ENCODE measurements around the gene DNMT3B. TPM values are rescaled to one million over a fixed set of nuclear protein-coding genes. Genes with fewer than 3 reads are reported as not detected.

DNMT3B gene
- total and polyA plus RNA-seq, 9 of the 15 experiments (the other 6 are each of a cell fraction or from before 2014, with no cell fraction given): 9.3 to 74.8 (median 49.1) TPM

DNA sequence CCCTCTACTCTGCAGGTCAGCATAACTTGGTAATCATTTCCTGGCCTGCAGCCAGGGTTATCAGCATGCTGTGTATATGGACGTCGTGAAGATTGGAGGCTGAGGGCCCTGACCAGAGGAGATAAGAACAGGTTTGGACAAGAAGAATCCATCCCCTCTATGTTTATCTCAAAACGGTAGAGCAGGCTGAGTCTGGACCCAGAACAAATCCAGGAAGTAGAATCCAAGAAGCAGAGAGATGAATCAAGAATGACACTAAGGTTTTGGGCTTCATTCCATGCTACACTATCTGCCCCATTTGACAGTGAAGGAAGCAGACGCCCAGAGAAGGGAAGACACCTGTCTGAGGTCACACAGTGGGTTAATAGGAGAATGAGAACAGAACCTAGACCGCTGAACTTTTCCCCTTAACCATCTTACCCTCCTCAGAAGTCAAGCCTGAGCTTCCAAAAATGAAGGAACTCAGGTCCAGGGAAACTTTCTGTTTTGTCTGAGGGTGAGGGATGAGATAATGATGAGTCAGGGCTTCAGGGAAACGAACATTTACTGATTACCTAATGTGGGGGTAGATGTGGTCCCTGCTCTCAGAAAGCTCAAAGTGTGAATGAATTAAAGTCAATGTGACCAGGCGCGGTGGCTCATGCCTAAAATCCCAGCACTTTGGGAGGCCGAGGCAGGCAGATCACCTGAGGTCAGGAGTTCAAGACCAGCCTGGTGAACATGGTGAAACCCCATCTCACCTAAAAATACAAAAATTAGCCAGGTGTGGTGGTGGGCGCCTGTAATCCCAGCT lies 9.5 kb upstream of the DNMT3B start (continued):
- TF ChIP-seq, protein P1, sequence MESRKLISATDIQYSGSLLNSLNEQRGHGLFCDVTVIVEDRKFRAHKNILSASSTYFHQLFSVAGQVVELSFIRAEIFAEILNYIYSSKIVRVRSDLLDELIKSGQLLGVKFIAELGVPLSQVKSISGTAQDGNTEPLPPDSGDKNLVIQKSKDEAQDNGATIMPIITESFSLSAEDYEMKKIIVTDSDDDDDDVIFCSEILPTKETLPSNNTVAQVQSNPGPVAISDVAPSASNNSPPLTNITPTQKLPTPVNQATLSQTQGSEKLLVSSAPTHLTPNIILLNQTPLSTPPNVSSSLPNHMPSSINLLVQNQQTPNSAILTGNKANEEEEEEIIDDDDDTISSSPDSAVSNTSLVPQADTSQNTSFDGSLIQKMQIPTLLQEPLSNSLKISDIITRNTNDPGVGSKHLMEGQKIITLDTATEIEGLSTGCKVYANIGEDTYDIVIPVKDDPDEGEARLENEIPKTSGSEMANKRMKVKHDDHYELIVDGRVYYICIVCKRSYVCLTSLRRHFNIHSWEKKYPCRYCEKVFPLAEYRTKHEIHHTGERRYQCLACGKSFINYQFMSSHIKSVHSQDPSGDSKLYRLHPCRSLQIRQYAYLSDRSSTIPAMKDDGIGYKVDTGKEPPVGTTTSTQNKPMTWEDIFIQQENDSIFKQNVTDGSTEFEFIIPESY (CRISPR knock-in tag; IDR thresholded peaks at IDR 0.05): peak; percentile 50; the same call in 1 of the 2 replicates
- TF ChIP-seq ZNF23 (CRISPR knock-in tag; IDR thresholded peaks at IDR 0.05) (no peak), TBL1XR1 (IDR thresholded peaks at IDR 0.05; ENCODE audit: low read length in 2 of 2) (peak; percentile 94 to 95; a peak in 3 of 4 replicates), SAFB (IDR thresholded peaks at IDR 0.05; ENCODE audit: borderline replicate concordance, low read depth, low read length) (no peak), TEAD4 (IDR thresholded peaks at IDR 0.05; ENCODE audit: low read length) (peak; percentile 98), TEAD4 (CRISPR knock-in tag; IDR thresholded peaks at IDR 0.05; ENCODE audit: borderline replicate concordance) (no peak), CHD4 (IDR thresholded peaks at IDR 0.05; ENCODE audit: insufficient read depth, insufficient replicate concordance, low read depth, low read length, poor library complexity, severe bottlenecking) (no peak), SAFB2 (IDR thresholded peaks at IDR 0.05; ENCODE audit: borderline replicate concordance, low read depth, low read length, severe bottlenecking) (no peak), GABPB1 (CRISPR knock-in tag; IDR thresholded peaks at IDR 0.05) (no peak), ZBTB8A (IDR thresholded peaks at IDR 0.05; ENCODE audit: partially characterized antibody) (no peak), ZNF551 (CRISPR knock-in tag; IDR thresholded peaks at IDR 0.05) (no peak), FOXK2 (conservative IDR thresholded peaks at IDR 0.05 in 1 of 2, IDR thresholded peaks at IDR 0.05 in 1 of 2; ENCODE audit: low read depth in 2 of 2) (peak; percentile 92 to 95), ZFPM2 (CRISPR knock-in tag; IDR thresholded peaks at IDR 0.05) (no peak), SREBF2 (CRISPR knock-in tag; IDR thresholded peaks at IDR 0.05) (no peak), NBN (IDR thresholded peaks at IDR 0.05; ENCODE audit: low read depth) (peak; percentile 93), FOXK1 (CRISPR knock-in tag; IDR thresholded peaks at IDR 0.05; ENCODE audit: borderline replicate concordance) (no peak), ARID2 (IDR thresholded peaks at IDR 0.05) (no peak), ZNF197 (CRISPR knock-in tag; IDR thresholded peaks at IDR 0.05; ENCODE audit: low read depth) (peak; percentile 81; the same call in 1 of the 2 replicates), NR2F6 (CRISPR knock-in tag; IDR thresholded peaks at IDR 0.05) (no peak), TAF15 (IDR thresholded peaks at IDR 0.05; ENCODE audit: low read depth, low read length) (no peak), ZNF174 (CRISPR knock-in tag; IDR thresholded peaks at IDR 0.05) (no peak), HNRNPK (IDR thresholded peaks at IDR 0.05; ENCODE audit: low read depth, low read length, poor library complexity, severe bottlenecking) (no peak)
- TF ChIP-seq, protein P2, sequence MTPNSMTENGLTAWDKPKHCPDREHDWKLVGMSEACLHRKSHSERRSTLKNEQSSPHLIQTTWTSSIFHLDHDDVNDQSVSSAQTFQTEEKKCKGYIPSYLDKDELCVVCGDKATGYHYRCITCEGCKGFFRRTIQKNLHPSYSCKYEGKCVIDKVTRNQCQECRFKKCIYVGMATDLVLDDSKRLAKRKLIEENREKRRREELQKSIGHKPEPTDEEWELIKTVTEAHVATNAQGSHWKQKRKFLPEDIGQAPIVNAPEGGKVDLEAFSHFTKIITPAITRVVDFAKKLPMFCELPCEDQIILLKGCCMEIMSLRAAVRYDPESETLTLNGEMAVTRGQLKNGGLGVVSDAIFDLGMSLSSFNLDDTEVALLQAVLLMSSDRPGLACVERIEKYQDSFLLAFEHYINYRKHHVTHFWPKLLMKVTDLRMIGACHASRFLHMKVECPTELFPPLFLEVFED (CRISPR knock-in tag; conservative IDR thresholded peaks at IDR 0.05): peak; percentile 35; the same call in 1 of the 2 replicates
- TF ChIP-seq, protein P3, sequence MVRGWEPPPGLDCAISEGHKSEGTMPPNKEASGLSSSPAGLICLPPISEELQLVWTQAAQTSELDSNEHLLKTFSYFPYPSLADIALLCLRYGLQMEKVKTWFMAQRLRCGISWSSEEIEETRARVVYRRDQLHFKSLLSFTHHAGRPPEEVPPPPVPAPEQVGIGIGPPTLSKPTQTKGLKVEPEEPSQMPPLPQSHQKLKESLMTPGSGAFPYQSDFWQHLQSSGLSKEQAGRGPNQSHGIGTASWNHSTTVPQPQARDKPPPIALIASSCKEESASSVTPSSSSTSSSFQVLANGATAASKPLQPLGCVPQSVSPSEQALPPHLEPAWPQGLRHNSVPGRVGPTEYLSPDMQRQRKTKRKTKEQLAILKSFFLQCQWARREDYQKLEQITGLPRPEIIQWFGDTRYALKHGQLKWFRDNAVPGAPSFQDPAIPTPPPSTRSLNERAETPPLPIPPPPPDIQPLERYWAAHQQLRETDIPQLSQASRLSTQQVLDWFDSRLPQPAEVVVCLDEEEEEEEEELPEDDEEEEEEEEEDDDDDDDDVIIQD (CRISPR knock-in tag; IDR thresholded peaks at IDR 0.05): no peak

Measured in K562 (cell line).